Measurements from ENCODE around the gene PCCA.

GRCh38 chr13:100443278-100443997 lies 354.5 kb downstream of the PCCA start:
- TF ChIP-seq CTCF (conservative IDR thresholded peaks at IDR 0.05): no peak
- TF ChIP-seq EZH2 (IDR thresholded peaks at IDR 0.05; ENCODE audit: low read depth): no peak

Measured in PC-9 (cell line).